Measurements from ENCODE around the gene HMX1. TPM values are rescaled to one million over a fixed set of nuclear protein-coding genes. Genes with fewer than 3 reads are reported as not detected.

The HMX1 gene
- total RNA-seq, 6 experiments from 2014 or later: not detected

DNA sequence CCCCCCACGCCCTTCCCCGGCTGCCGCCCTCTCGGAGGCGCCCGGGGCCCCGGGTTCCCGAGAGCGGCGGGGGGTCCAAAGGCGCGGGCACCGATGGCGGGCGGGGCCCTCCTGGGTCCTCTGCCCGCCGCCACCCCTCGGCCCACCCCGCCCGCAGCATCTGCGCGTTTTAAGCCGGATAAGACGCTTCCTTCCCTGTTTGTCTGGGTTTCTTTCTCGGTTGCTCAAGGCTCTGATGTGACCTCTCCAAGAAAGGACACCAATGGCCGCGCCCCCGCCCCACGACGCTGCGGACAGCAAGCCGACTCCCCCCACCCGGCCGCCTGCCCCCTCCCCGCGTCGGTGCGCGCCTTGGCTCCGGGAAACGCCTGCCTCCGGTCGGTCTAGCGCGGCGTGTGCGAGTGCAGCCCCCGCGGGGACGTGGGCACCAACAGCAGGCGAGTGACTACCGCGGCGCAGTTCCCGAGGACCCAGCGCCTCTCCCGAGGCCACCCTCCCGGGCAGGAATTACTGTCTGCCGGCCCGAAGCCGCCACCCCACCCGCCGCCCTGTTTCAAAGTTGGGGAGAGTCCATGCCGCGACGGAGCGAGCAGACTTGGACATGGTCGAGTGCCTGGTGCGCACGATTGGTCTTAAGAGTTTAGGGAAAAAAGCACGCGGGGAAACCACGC is 21.1 kb upstream of the HMX1 start:
- 1% methylated on average over 22 of the region's 73 CpGs for WGBS (ENCODE audit: insufficient coverage, low coverage, low lambda C conversion rate, missing lambda C conversion rate)
- H3K4me3 ChIP-seq: no peak overlapping the region
- DNase-seq (no peak), ATAC-seq (no peak)
- peaks cover 5 to 10% of the 10 kb centered on the region in 2 donors for H3K27me3 ChIP-seq
- TF ChIP-seq POLR2A (IDR thresholded peaks at IDR 0.05): no peak
- TF ChIP-seq CTCF (IDR thresholded peaks at IDR 0.05): no peak
- H3K36me3 ChIP-seq: no peaks in the 10 kb centered on the region
- intact Hi-C loops (cut with DNase I): no loop called here
- H3K4me1 ChIP-seq: peaks cover 0 to 3% (median 0%) of the 10 kb centered on the region in 4 donors
- H3K9me3 ChIP-seq: no peaks in the 10 kb centered on the region
- no peak overlapping the region for H3K27ac ChIP-seq

DNA sequence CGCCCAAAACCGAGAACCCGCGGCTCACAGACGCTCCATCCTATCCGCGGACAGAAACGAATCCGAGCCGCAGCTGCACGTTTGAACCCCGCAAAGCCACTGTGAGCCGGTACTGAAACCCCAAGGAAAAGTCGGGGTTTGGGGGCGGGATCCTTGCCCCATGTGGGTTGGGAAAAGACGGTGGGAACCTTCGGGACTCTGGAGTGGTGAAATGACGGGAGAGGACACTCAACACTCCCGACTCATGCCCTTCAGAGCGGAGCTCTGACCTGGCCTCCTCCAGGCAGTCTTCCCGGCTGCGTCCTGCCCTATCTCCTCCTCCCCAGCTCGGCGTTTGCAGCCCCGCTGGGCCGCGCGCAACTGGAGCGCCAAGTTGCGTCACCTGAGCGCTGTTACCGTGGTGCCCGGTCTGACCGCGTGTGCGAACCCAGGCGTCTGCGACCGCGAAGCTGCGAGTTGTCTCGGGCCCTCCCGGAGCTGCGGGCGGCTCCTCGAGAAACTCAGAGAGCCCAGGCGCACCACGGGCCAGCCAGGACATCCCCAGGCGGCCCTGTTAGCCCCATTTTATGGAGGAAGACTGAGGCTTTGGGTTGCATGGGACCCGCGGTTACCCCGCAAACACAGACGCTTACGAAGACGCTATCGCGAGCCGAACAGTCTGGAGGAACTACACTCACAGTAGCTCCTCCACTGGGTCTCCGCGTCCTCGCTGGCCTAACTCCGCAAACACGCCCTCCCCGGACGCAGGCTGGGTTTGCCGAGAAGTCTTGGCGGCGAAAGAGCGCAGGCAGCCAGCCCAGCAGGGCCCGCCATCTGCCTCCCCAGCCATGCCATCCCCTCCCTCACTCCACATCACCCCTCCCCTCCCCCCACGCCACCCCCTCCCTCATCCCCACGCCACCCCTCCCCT is 20.3 kb upstream of the HMX1 start:
- 4% methylated on average over 25 of the region's 72 CpGs for WGBS (ENCODE audit: insufficient coverage, low coverage, low lambda C conversion rate, missing lambda C conversion rate)
- H3K9me3 ChIP-seq: no peaks in the 10 kb centered on the region
- TF ChIP-seq CTCF (IDR thresholded peaks at IDR 0.05) (no peak), POLR2A (IDR thresholded peaks at IDR 0.05) (no peak)
- no peak for ATAC-seq
- H3K36me3 ChIP-seq: no peaks in the 10 kb centered on the region
- peaks cover 5 to 10% of the 10 kb centered on the region in 2 donors for H3K27me3 ChIP-seq
- H3K4me1 ChIP-seq: peaks cover 0 to 3% (median 0%) of the 10 kb centered on the region in 4 donors
- intact Hi-C loops (cut with DNase I): no loop called here
- H3K4me3 ChIP-seq: no peak overlapping the region
- H3K27ac ChIP-seq: no peak overlapping the region
- DNase-seq: no peak

GRCh38 chr4:8891255-8891645 is 19.6 kb upstream of the HMX1 start:
- Histone ChIP-seq H3K27ac (no peak overlapping the region), H3K9me3 (no peaks in the 10 kb centered on the region), H3K4me3 (no peak overlapping the region), H3K4me1 (peaks cover 0 to 3% (median 0%) of the 10 kb centered on the region in 4 donors), H3K27me3 (peaks cover 5 to 10% of the 10 kb centered on the region in 2 donors), H3K36me3 (no peaks in the 10 kb centered on the region)
- intact Hi-C loops (cut with DNase I): no loop called here
- 8% methylated on average over 10 of the region's 15 CpGs for WGBS (ENCODE audit: insufficient coverage, low coverage, low lambda C conversion rate, missing lambda C conversion rate)
- no peak for DNase-seq
- peak in 1 of 4 donors; percentile 10 for ATAC-seq
- TF ChIP-seq CTCF (IDR thresholded peaks at IDR 0.05) (no peak), POLR2A (IDR thresholded peaks at IDR 0.05) (no peak)

- no peak overlapping the region for H3K27ac ChIP-seq
- intact Hi-C loops (cut with DNase I): no loop called here
- no peak for TF ChIP-seq CTCF (IDR thresholded peaks at IDR 0.05)
- TF ChIP-seq POLR2A (IDR thresholded peaks at IDR 0.05): no peak
- no peaks in the 10 kb centered on the region for H3K36me3 ChIP-seq
- DNase-seq (no peak), ATAC-seq (no peak)
- H3K4me1 ChIP-seq: no peaks in the 10 kb centered on the region
- no peaks in the 10 kb centered on the region for H3K9me3 ChIP-seq
- peaks cover 1 to 10% of the 10 kb centered on the region in 2 donors for H3K27me3 ChIP-seq
- H3K4me3 ChIP-seq: no peak overlapping the region
- 8% methylated on average over 13 of the region's 13 CpGs for WGBS (ENCODE audit: insufficient coverage, low coverage, low lambda C conversion rate, missing lambda C conversion rate)
These were observed 17.2 kb upstream of the HMX1 start for GRCh38 chr4:8888856-8889255.
